ENCODE results near the gene BRIP1. TPM values are rescaled to one million over a fixed set of nuclear protein-coding genes. Genes with fewer than 3 reads are reported as not detected.
"Not testable (repeated sequence)": the region's sequence is repeated elsewhere in the genome, so short reads cannot be mapped to it uniquely, and the experiment has no call there.

The BRIP1 gene
- total RNA-seq, 1 donor: 6.2 TPM

DNA sequence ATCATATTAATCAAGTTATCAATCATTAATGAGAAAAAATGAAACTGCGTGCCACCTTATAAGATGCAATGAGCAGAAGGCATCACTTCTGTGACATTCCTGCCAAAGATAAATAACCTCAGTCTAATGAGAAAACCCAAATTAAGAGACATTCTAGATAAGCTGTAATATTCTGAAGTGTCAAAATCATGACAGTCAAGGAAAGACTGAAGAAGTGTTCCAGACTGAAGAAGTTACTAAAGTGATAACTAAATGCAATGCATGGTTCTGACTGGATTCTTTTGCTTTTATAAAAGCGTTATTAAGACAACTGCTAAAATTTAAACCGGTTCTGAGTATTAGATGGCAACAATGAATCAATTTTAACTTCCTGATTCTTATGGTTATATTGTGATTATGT lies 30.9 kb downstream of the BRIP1 start:
- no peak for TF ChIP-seq CTCF (IDR thresholded peaks at IDR 0.05; ENCODE audit: extremely low read depth, low read depth, low read length)

GRCh38 chr17:61831099-61831498 lies 32.2 kb downstream of the BRIP1 start:
- no peak for TF ChIP-seq CTCF (IDR thresholded peaks at IDR 0.05; ENCODE audit: extremely low read depth, low read depth, low read length)
- no peaks in the 10 kb centered on the region for H3K79me2 ChIP-seq (ENCODE audit: insufficient read depth, low read length)
- no peaks in the 10 kb centered on the region for H4K20me1 ChIP-seq (ENCODE audit: insufficient read depth, low read length)
- H3K4me1 ChIP-seq (ENCODE audit: insufficient read depth, low read length): peaks cover 4% of the 10 kb centered on the region
- peak overlapping the region; percentile 72 for H2AFZ ChIP-seq (ENCODE audit: low read length)
- H3K4me3 ChIP-seq (ENCODE audit: insufficient read depth, low read length): no peak overlapping the region
- no peaks in the 10 kb centered on the region for H3K9me3 ChIP-seq (ENCODE audit: low read depth, low read length)
- H3K4me2 ChIP-seq (ENCODE audit: insufficient read depth, low read length): no peak overlapping the region
- no peaks in the 10 kb centered on the region for H3K27me3 ChIP-seq (ENCODE audit: insufficient read depth, low read length)
- no peaks in the 10 kb centered on the region for H3K36me3 ChIP-seq (ENCODE audit: insufficient read depth, low read length)
- DNase-seq (ENCODE audit: insufficient read length, low spot score, missing footprints): no peak
- no peak overlapping the region for H3K27ac ChIP-seq (ENCODE audit: low read depth, low read length)

More for the DNA sequence above, 30.9 kb downstream of the BRIP1 start:
- Histone ChIP-seq H3K4me3 (ENCODE audit: insufficient read depth, low read length) (no peak overlapping the region), H3K4me2 (ENCODE audit: insufficient read depth, low read length) (no peak overlapping the region), H3K9me3 (ENCODE audit: low read depth, low read length) (no peaks in the 10 kb centered on the region), H3K4me1 (ENCODE audit: insufficient read depth, low read length) (peaks cover 4% of the 10 kb centered on the region), H3K79me2 (ENCODE audit: insufficient read depth, low read length) (no peaks in the 10 kb centered on the region), H2AFZ (ENCODE audit: low read length) (no peak overlapping the region), H3K27ac (ENCODE audit: low read depth, low read length) (no peak overlapping the region), H3K36me3 (ENCODE audit: insufficient read depth, low read length) (no peaks in the 10 kb centered on the region), H3K27me3 (ENCODE audit: insufficient read depth, low read length) (no peaks in the 10 kb centered on the region), H4K20me1 (ENCODE audit: insufficient read depth, low read length) (no peaks in the 10 kb centered on the region)
- no peak for DNase-seq (ENCODE audit: insufficient read length, low spot score, missing footprints)

DNA sequence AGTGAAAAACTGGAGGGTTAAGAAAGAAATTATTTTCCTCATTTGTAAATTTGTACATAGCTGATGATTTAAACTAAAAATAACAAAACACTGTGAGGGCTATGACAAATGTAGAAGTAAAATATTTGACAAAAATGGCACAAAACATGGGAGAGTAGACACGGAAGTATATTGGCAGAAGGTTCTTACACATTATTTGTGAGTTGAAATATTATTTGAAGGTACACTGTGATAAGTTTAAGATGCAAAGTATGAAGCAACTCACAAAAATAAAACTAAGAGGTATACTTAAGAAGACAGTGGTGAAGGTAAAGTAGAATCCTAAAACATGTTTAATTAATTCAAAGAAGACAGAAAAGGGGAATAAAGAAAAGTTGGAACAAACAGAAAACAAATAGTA lies 34.6 kb downstream of the BRIP1 start:
- Histone ChIP-seq H2AFZ (ENCODE audit: low read length) (no peak overlapping the region), H3K27ac (ENCODE audit: low read depth, low read length) (no peak overlapping the region), H3K27me3 (ENCODE audit: insufficient read depth, low read length) (no peaks in the 10 kb centered on the region), H3K36me3 (ENCODE audit: insufficient read depth, low read length) (no peaks in the 10 kb centered on the region), H3K4me1 (ENCODE audit: insufficient read depth, low read length) (peaks cover 1% of the 10 kb centered on the region), H3K4me2 (ENCODE audit: insufficient read depth, low read length) (no peak overlapping the region), H3K79me2 (ENCODE audit: insufficient read depth, low read length) (no peaks in the 10 kb centered on the region), H3K9me3 (ENCODE audit: low read depth, low read length) (no peaks in the 10 kb centered on the region), H3K4me3 (ENCODE audit: insufficient read depth, low read length) (no peak overlapping the region), H4K20me1 (ENCODE audit: insufficient read depth, low read length) (no peaks in the 10 kb centered on the region)
- TF ChIP-seq CTCF (IDR thresholded peaks at IDR 0.05; ENCODE audit: extremely low read depth, low read depth, low read length): no peak
- no peak for DNase-seq (ENCODE audit: insufficient read length, low spot score, missing footprints)

- H3K4me3 ChIP-seq (ENCODE audit: insufficient read depth, low read length): no peak overlapping the region
- no peaks in the 10 kb centered on the region for H3K79me2 ChIP-seq (ENCODE audit: insufficient read depth, low read length)
- no peaks in the 10 kb centered on the region for H3K27me3 ChIP-seq (ENCODE audit: insufficient read depth, low read length)
- H2AFZ ChIP-seq (ENCODE audit: low read length): no peak overlapping the region
- H3K4me2 ChIP-seq (ENCODE audit: insufficient read depth, low read length): no peak overlapping the region
- no peaks in the 10 kb centered on the region for H3K9me3 ChIP-seq (ENCODE audit: low read depth, low read length)
- DNase-seq (ENCODE audit: insufficient read length, low spot score, missing footprints): no peak
- no peak overlapping the region for H3K27ac ChIP-seq (ENCODE audit: low read depth, low read length)
- no peak for TF ChIP-seq CTCF (IDR thresholded peaks at IDR 0.05; ENCODE audit: extremely low read depth, low read depth, low read length)
- no peaks in the 10 kb centered on the region for H3K36me3 ChIP-seq (ENCODE audit: insufficient read depth, low read length)
- no peaks in the 10 kb centered on the region for H3K4me1 ChIP-seq (ENCODE audit: insufficient read depth, low read length)
- H4K20me1 ChIP-seq (ENCODE audit: insufficient read depth, low read length): no peaks in the 10 kb centered on the region
Observed at GRCh38 chr17:61827649-61828395, 35.5 kb downstream of the BRIP1 start.

DNA sequence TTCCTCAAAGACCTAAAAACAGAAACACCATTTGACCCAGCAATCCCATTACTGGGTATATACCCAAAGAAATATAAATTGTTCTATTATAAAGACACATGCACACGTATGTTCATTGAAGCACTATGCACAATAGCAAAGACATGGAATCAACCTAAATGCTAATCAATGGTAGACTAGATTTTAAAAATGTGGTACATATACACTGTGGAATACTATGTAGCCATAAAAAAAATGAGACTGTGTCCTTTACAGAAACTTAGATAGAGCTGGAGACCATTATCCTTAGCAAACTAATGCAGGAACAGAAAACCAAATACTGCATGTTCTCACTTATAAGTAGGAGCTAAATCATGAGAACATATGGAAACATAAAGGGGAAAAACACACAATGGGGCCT lies 36.5 kb downstream of the BRIP1 start:
- not testable (repeated sequence) for H3K36me3 ChIP-seq (ENCODE audit: insufficient read depth, low read length); H3K79me2 ChIP-seq (ENCODE audit: insufficient read depth, low read length); H2AFZ ChIP-seq (ENCODE audit: low read length); H3K4me2 ChIP-seq (ENCODE audit: insufficient read depth, low read length); H4K20me1 ChIP-seq (ENCODE audit: insufficient read depth, low read length); H3K4me3 ChIP-seq (ENCODE audit: insufficient read depth, low read length); H3K27ac ChIP-seq (ENCODE audit: low read depth, low read length); H3K4me1 ChIP-seq (ENCODE audit: insufficient read depth, low read length); DNase-seq (ENCODE audit: insufficient read length, low spot score, missing footprints); H3K9me3 ChIP-seq (ENCODE audit: low read depth, low read length); H3K27me3 ChIP-seq (ENCODE audit: insufficient read depth, low read length)

GRCh38 chr17:61826198-61826597 lies 37.1 kb downstream of the BRIP1 start:
- H3K36me3 ChIP-seq (ENCODE audit: insufficient read depth, low read length); H2AFZ ChIP-seq (ENCODE audit: low read length); H3K27ac ChIP-seq (ENCODE audit: low read depth, low read length); H3K79me2 ChIP-seq (ENCODE audit: insufficient read depth, low read length); H3K27me3 ChIP-seq (ENCODE audit: insufficient read depth, low read length); H3K4me1 ChIP-seq (ENCODE audit: insufficient read depth, low read length); DNase-seq (ENCODE audit: insufficient read length, low spot score, missing footprints); H3K4me3 ChIP-seq (ENCODE audit: insufficient read depth, low read length); H3K9me3 ChIP-seq (ENCODE audit: low read depth, low read length); H3K4me2 ChIP-seq (ENCODE audit: insufficient read depth, low read length); H4K20me1 ChIP-seq (ENCODE audit: insufficient read depth, low read length): not testable (repeated sequence)
